ENCODE results near the gene GRM1.

Gene GRM1

GRCh38 chr6:146347090-146347489 lies 318.2 kb downstream of the GRM1 start:
- H3K4me3 ChIP-seq (ENCODE audit: control insufficient read depth, low read depth, low read length) = no peak overlapping the region
- no peak for TF ChIP-seq CTCF (conservative IDR thresholded peaks at IDR 0.05; ENCODE audit: control insufficient read depth, insufficient read depth, low read depth, low read length)
- DNase-seq (ENCODE audit: low read depth) = no peak

GRCh38 chr6:146347690-146348089 lies 318.8 kb downstream of the GRM1 start:
- no peak overlapping the region for H3K4me3 ChIP-seq (ENCODE audit: control insufficient read depth, low read depth, low read length)
- no peak for DNase-seq (ENCODE audit: low read depth)
- TF ChIP-seq CTCF (conservative IDR thresholded peaks at IDR 0.05; ENCODE audit: control insufficient read depth, insufficient read depth, low read depth, low read length) = no peak

- no peak overlapping the region for H3K4me3 ChIP-seq (ENCODE audit: control insufficient read depth, low read depth, low read length)
- DNase-seq (ENCODE audit: low read depth) = no peak
- TF ChIP-seq CTCF (conservative IDR thresholded peaks at IDR 0.05; ENCODE audit: control insufficient read depth, insufficient read depth, low read depth, low read length) = no peak
Measured at GRCh38 chr6:146351018-146351417, 322.2 kb downstream of the GRM1 start.

- no peak overlapping the region for H3K4me3 ChIP-seq (ENCODE audit: control insufficient read depth, low read depth, low read length)
- DNase-seq (ENCODE audit: low read depth) = no peak
- TF ChIP-seq CTCF (conservative IDR thresholded peaks at IDR 0.05; ENCODE audit: control insufficient read depth, insufficient read depth, low read depth, low read length) = no peak
Measured at GRCh38 chr6:146352163-146352562, 323.3 kb downstream of the GRM1 start.

GRCh38 chr6:146354451-146354850 lies 325.6 kb downstream of the GRM1 start:
- no peak overlapping the region for H3K4me3 ChIP-seq (ENCODE audit: control insufficient read depth, low read depth, low read length)
- TF ChIP-seq CTCF (conservative IDR thresholded peaks at IDR 0.05; ENCODE audit: control insufficient read depth, insufficient read depth, low read depth, low read length) = no peak
- DNase-seq (ENCODE audit: low read depth) = no peak

GRCh38 chr6:146355521-146356100 lies 326.7 kb downstream of the GRM1 start:
- TF ChIP-seq CTCF (conservative IDR thresholded peaks at IDR 0.05; ENCODE audit: control insufficient read depth, insufficient read depth, low read depth, low read length) = no peak
- DNase-seq (ENCODE audit: low read depth) = no peak
- no peak overlapping the region for H3K4me3 ChIP-seq (ENCODE audit: control insufficient read depth, low read depth, low read length)
